Measurements from ENCODE around the gene RASL12. TPM values are rescaled to one million over a fixed set of nuclear protein-coding genes. Genes with fewer than 3 reads are reported as not detected.

RASL12 gene
- total RNA-seq, 1 experiment from 2014 or later: 0.67 TPM

DNA sequence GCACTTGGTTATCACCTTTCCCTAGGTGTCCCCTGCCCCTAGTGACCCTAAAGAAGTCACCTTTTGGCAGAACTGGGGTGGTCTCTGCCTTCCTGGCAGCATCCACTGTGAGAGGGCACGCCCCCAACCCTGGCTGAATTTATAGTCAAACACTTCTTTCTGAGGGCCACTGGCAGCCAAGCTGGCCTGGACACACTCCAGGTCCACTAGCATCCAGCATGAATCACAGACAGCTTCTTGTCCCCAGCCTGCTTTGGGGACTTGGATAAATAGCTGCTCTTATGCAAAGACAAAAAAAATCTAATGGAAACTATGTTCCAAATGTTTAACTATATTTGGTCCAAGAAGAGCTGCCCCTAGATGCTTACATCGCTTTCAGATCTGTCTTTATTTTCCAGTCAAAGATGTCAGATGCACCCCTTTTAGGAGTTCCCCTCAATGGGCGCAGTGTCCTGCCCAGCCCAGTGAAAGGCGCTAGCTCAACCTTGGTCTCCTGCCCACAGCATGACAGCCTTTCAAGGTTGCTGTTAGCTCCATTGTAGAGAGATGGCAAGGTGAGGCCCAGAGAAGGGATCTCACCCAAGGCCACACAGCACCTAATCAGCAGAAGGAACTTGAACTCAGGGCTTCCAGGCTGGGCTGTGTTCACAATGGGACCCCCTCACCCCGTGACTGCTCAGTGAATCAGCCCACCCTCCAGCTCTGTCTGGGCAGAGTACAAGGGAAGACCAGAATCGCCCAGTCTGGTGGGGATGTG, 7.0 kb downstream of the RASL12 start:
- ChIA-PET CTCF (interaction anchor here (1.2 to 1.3 kb wide), 2 partner anchors 19 to 26 kb away, joined by 4 to 9 read pairs; no protein-coding TSS in a partner anchor), POLR2A (no interaction called here)
- in situ Hi-C loops (cut with HindIII; ENCODE audit: low pct_unique_long_range_greater_than_20kb, low sequenced_read_pairs): no loop called here
- Histone ChIP-seq H3K4me1 (ENCODE audit: control insufficient read depth, insufficient read depth, low read length) (0 out of 2 replicates have a peak, but pooled peaks cover 5% of the 10 kb centered on the region), H3K4me3 (ENCODE audit: low read depth in 2 of 2, low read length in 2 of 2) (no peak overlapping the region), H3K27me3 (ENCODE audit: control insufficient read depth, insufficient read depth, low read length) (no peaks in the 10 kb centered on the region), H3K9me3 (ENCODE audit: control insufficient read depth, insufficient read depth, low read depth, low read length) (no peaks in the 10 kb centered on the region), H3K27ac (ENCODE audit: low read length) (no peak overlapping the region), H3K36me3 (ENCODE audit: control insufficient read depth, insufficient read depth, low read length) (no peaks in the 10 kb centered on the region)
- no peak for ATAC-seq
- BruUV-seq (replicated peaks): no TSS peak
- TF ChIP-seq, protein P1, sequence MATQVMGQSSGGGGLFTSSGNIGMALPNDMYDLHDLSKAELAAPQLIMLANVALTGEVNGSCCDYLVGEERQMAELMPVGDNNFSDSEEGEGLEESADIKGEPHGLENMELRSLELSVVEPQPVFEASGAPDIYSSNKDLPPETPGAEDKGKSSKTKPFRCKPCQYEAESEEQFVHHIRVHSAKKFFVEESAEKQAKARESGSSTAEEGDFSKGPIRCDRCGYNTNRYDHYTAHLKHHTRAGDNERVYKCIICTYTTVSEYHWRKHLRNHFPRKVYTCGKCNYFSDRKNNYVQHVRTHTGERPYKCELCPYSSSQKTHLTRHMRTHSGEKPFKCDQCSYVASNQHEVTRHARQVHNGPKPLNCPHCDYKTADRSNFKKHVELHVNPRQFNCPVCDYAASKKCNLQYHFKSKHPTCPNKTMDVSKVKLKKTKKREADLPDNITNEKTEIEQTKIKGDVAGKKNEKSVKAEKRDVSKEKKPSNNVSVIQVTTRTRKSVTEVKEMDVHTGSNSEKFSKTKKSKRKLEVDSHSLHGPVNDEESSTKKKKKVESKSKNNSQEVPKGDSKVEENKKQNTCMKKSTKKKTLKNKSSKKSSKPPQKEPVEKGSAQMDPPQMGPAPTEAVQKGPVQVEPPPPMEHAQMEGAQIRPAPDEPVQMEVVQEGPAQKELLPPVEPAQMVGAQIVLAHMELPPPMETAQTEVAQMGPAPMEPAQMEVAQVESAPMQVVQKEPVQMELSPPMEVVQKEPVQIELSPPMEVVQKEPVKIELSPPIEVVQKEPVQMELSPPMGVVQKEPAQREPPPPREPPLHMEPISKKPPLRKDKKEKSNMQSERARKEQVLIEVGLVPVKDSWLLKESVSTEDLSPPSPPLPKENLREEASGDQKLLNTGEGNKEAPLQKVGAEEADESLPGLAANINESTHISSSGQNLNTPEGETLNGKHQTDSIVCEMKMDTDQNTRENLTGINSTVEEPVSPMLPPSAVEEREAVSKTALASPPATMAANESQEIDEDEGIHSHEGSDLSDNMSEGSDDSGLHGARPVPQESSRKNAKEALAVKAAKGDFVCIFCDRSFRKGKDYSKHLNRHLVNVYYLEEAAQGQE (IDR thresholded peaks at IDR 0.05; ENCODE audit: insufficient read depth in 1 of 2, low read depth in 2 of 2, low read length in 1 of 2): no peak
- TF ChIP-seq SIN3A (IDR thresholded peaks at IDR 0.05; ENCODE audit: borderline replicate concordance, insufficient read depth, low read depth, low read length) (no peak), POLR2AphosphoS5 (IDR thresholded peaks at IDR 0.05; ENCODE audit: low read depth, low read length) (no peak), TCF7L2 (IDR thresholded peaks at IDR 0.05; ENCODE audit: low read depth, low read length) (no peak)
- TF ChIP-seq, protein P2, sequence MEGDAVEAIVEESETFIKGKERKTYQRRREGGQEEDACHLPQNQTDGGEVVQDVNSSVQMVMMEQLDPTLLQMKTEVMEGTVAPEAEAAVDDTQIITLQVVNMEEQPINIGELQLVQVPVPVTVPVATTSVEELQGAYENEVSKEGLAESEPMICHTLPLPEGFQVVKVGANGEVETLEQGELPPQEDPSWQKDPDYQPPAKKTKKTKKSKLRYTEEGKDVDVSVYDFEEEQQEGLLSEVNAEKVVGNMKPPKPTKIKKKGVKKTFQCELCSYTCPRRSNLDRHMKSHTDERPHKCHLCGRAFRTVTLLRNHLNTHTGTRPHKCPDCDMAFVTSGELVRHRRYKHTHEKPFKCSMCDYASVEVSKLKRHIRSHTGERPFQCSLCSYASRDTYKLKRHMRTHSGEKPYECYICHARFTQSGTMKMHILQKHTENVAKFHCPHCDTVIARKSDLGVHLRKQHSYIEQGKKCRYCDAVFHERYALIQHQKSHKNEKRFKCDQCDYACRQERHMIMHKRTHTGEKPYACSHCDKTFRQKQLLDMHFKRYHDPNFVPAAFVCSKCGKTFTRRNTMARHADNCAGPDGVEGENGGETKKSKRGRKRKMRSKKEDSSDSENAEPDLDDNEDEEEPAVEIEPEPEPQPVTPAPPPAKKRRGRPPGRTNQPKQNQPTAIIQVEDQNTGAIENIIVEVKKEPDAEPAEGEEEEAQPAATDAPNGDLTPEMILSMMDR (IDR thresholded peaks at IDR 0.05): no peak
- DNase-seq (ENCODE audit: low read depth, low spot score): no peak
- intact Hi-C loops (cut with micrococcal nuclease; ENCODE audit: unreplicated experiment): no loop called here

DNA sequence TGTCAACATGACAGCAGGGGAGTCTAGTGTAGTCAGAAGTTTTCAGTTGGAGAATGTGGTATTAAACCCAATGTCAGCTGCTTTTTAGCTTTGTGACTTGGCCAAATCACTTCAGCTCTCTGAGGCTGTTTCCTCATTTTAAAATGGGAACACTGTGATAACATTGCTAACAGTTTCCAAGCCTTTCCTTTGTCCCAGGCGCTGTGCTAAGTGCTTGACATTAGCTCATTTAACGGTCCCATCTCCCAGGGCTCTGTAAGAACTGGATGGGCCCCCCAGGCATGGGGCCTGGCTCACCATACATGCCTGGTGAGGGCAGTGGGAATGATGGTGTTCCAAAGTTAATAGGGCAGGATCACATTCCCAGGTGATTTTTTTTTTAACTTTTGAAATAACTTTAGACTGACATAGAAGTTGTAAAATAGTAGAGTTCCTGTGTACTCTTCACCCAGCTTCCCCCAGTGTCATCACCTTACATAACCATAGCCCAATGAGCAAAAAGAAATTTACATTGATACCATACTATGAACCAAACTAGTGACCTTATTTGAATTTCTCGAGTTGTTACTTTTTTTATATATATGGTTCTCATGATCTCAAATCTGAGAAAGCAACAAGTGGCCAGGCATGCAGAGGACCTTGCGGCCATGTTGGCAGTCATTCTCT, 7.7 kb downstream of the RASL12 start:
- H3K4me1 ChIP-seq (ENCODE audit: control insufficient read depth, insufficient read depth, low read length): 0 out of 2 replicates have a peak, but pooled peaks cover 5% of the 10 kb centered on the region
- BruUV-seq (replicated peaks): no TSS peak
- in situ Hi-C loops (cut with HindIII; ENCODE audit: low pct_unique_long_range_greater_than_20kb, low sequenced_read_pairs): no loop called here

More for the DNA sequence above, 7.7 kb downstream of the RASL12 start:
- H3K36me3 ChIP-seq (ENCODE audit: control insufficient read depth, insufficient read depth, low read length): no peaks in the 10 kb centered on the region
- H3K27ac ChIP-seq (ENCODE audit: low read length): no peak overlapping the region
- no peak for ATAC-seq
- TF ChIP-seq, protein P2 (IDR thresholded peaks at IDR 0.05): no peak
- TF ChIP-seq TCF7L2 (IDR thresholded peaks at IDR 0.05; ENCODE audit: low read depth, low read length): no peak
- no peak for TF ChIP-seq SIN3A (IDR thresholded peaks at IDR 0.05; ENCODE audit: borderline replicate concordance, insufficient read depth, low read depth, low read length)
- TF ChIP-seq POLR2AphosphoS5 (IDR thresholded peaks at IDR 0.05; ENCODE audit: low read depth, low read length): no peak
- TF ChIP-seq, protein P1 (IDR thresholded peaks at IDR 0.05; ENCODE audit: insufficient read depth in 1 of 2, low read depth in 2 of 2, low read length in 1 of 2): no peak
- POLR2A ChIA-PET: no interaction called here
- no peak overlapping the region for H3K4me3 ChIP-seq (ENCODE audit: low read depth in 2 of 2, low read length in 2 of 2)
- H3K9me3 ChIP-seq (ENCODE audit: control insufficient read depth, insufficient read depth, low read depth, low read length): no peaks in the 10 kb centered on the region
- intact Hi-C loops (cut with micrococcal nuclease; ENCODE audit: unreplicated experiment): no loop called here
- H3K27me3 ChIP-seq (ENCODE audit: control insufficient read depth, insufficient read depth, low read length): no peaks in the 10 kb centered on the region
- CTCF ChIA-PET: interaction anchor here (0.6 kb wide), 1 partner anchor 10 kb away, joined by 5 read pairs; no protein-coding TSS in a partner anchor
- DNase-seq (ENCODE audit: low read depth, low spot score): no peak

All from Panc1 (cell line).